Measurements from ENCODE around the gene SHROOM3.
"Not testable (repeated sequence)": the region's sequence is repeated elsewhere in the genome, so short reads cannot be mapped to it uniquely, and the experiment has no call there.

SHROOM3 gene

GRCh38 chr4:76434901-76435527 lies at the start of gene SHROOM3:
TSS of gene SHROOM3 (plus strand) at chr4:76435229. CDS start at chr4:76436053, 824 bp downstream.
- no peak for DNase-seq (ENCODE audit: low read depth, low spot score)

GRCh38 chr4:76385974-76386373 lies 49.1 kb upstream of the SHROOM3 start:
- no peak for DNase-seq (ENCODE audit: low read depth, low spot score)

DNA sequence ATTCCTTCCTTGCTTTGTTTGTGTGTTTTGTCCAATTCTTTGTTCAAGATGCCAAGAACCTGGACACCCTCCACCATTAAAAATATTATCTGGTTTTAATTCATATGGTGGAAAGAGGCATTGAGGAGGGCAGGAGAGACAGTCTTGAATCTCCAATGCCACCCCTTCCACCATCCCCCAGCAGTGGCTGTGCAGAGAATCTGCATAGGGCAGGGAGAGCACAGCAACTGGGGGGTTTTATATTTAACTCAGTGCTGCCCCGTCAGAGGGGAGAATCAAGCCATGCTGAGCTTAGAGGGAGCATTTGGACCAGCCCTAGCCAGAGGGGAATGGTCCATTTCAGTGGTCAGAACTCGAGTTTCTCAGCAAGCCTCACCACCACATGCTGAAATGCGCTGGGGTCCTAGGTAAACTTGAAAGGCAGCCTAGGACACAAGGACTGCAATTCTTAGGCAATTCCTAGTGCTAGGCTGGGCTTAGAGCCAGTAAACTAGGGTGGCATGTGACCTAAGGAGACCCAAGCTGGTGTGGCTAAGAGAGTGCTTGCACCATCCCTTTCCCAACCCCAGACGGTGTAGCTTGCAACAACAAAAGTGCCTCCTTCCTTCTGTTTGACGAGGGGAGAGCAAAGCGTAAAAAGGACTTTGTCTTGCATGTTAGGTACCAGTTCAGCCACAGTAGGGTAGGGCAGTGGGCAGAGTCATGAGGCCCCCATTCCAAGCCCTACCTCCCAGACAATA lies 48.3 kb upstream of the SHROOM3 start:
- no peak for DNase-seq (ENCODE audit: low read depth, low spot score)

- no peak for DNase-seq (ENCODE audit: low read depth, low spot score)
Observed at GRCh38 chr4:76388160-76388908, 46.7 kb upstream of the SHROOM3 start.

GRCh38 chr4:76401654-76402053 lies 33.4 kb upstream of the SHROOM3 start:
- no peak for DNase-seq (ENCODE audit: low read depth, low spot score)

DNA sequence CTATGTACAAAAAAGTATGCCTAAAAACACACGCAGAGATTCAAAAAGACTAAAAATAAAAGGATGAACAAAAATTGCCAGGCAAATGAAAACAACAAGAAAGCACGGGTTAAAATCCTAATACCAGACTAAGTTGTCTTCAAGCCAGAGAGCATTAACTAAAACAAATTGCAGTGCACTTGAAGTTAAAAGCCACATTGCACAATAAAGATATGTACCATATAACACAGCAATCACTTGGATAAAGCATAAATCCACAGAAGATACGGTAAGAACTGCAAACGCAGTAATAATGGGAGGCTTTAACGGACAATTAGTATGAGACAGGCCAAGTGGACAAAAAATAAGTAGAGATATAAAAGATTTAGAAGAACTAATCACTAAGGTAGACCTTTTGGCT lies 28.9 kb upstream of the SHROOM3 start:
- DNase-seq (ENCODE audit: low read depth, low spot score): no peak

- no peak for DNase-seq (ENCODE audit: low read depth, low spot score)
Observed at GRCh38 chr4:76407440-76408119, 27.4 kb upstream of the SHROOM3 start.

- no peak for DNase-seq (ENCODE audit: low read depth, low spot score)
Observed at GRCh38 chr4:76410636-76411035, 24.4 kb upstream of the SHROOM3 start.

- DNase-seq (ENCODE audit: low read depth, low spot score): no peak
Observed at GRCh38 chr4:76420188-76420761, 14.8 kb upstream of the SHROOM3 start.

DNA sequence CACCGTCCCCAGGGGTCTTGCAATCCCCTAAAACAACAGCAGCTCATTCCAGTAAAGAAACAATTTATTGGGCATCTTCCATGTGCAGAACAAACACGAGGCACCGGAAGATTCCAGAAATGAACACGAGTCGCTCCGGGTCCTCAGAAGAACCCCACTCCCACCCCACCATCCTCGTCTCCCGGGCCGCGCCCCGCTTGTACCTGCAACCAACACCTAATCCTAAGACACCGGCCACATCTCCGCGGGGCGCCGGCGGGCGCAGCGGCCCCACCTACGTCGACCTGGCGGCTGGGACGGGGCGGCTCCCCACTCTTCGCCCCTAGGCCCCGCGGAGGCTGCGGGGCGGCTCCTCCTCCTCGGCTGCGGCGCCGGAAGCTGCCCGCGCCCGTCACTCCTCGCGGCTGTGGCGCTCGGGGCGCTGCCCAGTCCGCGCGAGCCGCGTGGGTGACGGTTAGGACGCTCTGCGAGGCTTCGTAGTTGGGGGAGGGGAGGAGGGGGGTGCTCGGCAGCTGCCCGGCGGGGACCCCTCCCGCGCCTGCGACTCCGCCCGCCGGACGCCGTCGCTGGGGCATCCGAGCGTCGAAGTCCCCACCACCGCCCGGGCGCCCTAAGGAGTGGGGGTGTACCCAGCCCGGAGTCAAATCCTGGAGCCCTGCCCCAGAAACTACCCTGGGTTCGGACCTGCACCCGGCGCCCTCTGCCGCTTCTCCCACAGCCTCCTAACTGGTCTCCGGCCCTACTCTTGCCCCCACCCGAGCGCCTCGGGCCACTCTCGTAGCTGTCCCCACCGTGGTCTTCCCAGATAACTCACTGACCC lies 14.1 kb upstream of the SHROOM3 start, which contains the start of gene CCDC158:
CCDC158 (minus strand) TSS at position 380 of the 820 bp plus-strand sequence. CDS start 17,934 bp downstream, outside the sequence.
- DNase-seq (ENCODE audit: low read depth, low spot score): no peak

- DNase-seq (ENCODE audit: low read depth, low spot score): not testable (repeated sequence)
Observed at GRCh38 chr4:76423159-76423558, 11.9 kb upstream of the SHROOM3 start.

DNA sequence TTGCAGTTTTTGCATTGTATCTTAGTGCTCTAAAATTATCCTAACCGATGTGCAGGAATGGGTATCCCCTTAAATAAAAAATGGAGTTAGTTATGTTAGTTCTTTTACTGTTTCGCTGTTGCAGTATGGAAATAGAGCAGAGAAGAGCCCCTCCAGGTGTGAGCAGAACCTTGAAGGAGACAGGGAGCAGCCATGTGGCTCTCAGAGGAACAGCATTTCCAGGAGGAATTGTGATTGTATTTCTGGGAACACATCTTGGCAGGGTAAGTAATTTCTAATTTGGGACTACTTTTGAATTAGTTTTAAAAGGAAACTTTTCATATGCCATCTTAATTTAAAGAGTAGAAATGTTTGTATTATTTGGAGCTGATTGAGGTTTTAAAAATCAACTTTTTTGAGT lies 8.8 kb upstream of the SHROOM3 start:
- no peak for DNase-seq (ENCODE audit: low read depth, low spot score)

- no peak for DNase-seq (ENCODE audit: low read depth, low spot score)
Observed at GRCh38 chr4:76429636-76430035, 5.4 kb upstream of the SHROOM3 start.

GRCh38 chr4:76430519-76431388 lies 4.3 kb upstream of the SHROOM3 start:
- no peak for DNase-seq (ENCODE audit: low read depth, low spot score)

DNA sequence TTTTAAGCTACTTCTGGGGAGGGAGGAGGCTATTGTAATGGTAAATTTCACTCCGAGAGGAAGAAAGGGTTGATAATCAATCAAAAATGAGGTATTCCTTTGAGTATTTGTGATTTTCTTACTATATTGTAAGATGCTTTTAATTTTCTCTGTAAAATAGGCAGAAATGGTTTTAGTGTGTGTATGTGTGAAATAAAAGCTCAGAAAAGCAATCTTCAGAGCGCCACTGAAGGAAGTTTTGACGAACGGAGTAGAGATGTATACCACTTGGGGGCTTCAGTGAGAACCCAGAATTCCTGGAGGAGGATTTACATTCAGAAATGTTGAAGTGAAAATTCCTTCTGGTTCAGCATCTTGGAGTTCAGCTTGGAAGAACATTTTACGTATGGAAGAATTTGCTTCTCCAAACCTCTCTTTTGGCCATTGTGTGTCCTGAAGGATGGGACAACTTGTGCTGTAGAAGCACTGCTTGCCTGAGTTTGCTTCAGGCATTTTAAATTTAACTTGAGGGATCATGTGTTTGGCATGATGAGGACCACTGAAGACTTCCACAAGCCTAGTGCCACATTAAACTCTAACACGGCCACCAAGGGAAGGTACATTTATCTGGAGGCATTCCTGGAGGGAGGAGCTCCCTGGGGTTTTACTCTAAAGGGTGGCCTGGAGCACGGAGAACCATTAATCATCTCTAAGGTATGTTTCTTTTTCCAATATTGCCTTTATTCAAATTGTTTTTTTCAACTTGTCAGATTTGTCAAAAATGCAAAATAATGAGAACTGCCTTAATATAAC lies 695 bp downstream of the SHROOM3 start:
- no peak for DNase-seq (ENCODE audit: low read depth, low spot score)

GRCh38 chr4:76439491-76439890 lies 4.5 kb downstream of the SHROOM3 start:
- no peak for DNase-seq (ENCODE audit: low read depth, low spot score)

DNA sequence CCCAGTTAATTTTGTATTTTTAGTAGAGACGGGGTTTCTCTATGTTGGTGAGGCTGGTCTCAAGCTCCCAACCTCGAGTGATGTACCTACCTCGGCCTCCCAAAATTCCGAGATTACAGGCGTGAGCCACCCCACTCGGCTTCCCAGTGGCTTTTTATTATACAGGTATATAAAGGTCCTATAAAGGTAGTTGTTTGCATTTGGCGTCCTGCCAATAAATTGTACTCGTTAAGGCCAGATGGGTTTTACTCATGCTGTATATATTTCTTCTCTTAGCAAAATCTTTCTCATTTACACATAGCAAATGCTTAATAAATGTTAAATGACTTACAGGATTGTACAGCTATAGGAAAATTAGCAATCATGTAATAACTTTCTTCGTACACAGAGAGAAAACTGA lies 6.9 kb downstream of the SHROOM3 start:
- no peak for DNase-seq (ENCODE audit: low read depth, low spot score)

GRCh38 chr4:76442807-76443206 lies 7.8 kb downstream of the SHROOM3 start:
- DNase-seq (ENCODE audit: low read depth, low spot score): no peak

- DNase-seq (ENCODE audit: low read depth, low spot score): no peak
Observed at GRCh38 chr4:76443376-76443775, 8.3 kb downstream of the SHROOM3 start.

All from activated naive CD8-positive, alpha-beta T cell treated with anti-CD3 and anti-CD28 coated beads, Interleukin-2, amount 50 U/mL, for 16 hours (primary cell).